Stimulated activated CD4-positive, alpha-beta T cell treated with anti-CD3 and anti-CD28 coated beads, Interleukin-1b, Interleukin-23, amount 100 ng/mL, for 48 hours (primary cell): ENCODE results near the gene NPEPL1.
A peak's percentile ranks its signal among the peaks of the same experiment; 100 is the strongest.

Experiments
- DNase-seq: peaks from one replicate; pipeline ENCODE4 v3.0.0-alpha.2; 2020

NPEPL1 gene

GRCh38 chr20:58684291-58684690 lies 8.3 kb upstream of the NPEPL1 start:
- DNase-seq: no peak

- DNase-seq: no peak
Observed at GRCh38 chr20:58685988-58686387, 6.6 kb upstream of the NPEPL1 start.

- no peak for DNase-seq
Observed at GRCh38 chr20:58688414-58688813, 4.2 kb upstream of the NPEPL1 start.

- DNase-seq: no peak
Observed at GRCh38 chr20:58688840-58689239, 3.8 kb upstream of the NPEPL1 start.

- DNase-seq: no peak
Observed at GRCh38 chr20:58690396-58691135, 2.0 kb upstream of the NPEPL1 start.

GRCh38 chr20:58691773-58692578 lies 624 bp upstream of the NPEPL1 start:
- DNase-seq: no peak

- DNase-seq: no peak
Observed at GRCh38 chr20:58693226-58694006, 816 bp downstream of the NPEPL1 start.

GRCh38 chr20:58694241-58695083 lies 1.9 kb downstream of the NPEPL1 start:
- DNase-seq: no peak

- DNase-seq: no peak
Observed at GRCh38 chr20:58695084-58695722, 2.6 kb downstream of the NPEPL1 start.

- DNase-seq: no peak
Observed at GRCh38 chr20:58695895-58696375, 3.3 kb downstream of the NPEPL1 start.

GRCh38 chr20:58696411-58696961 lies 3.9 kb downstream of the NPEPL1 start:
- no peak for DNase-seq

GRCh38 chr20:58697201-58697866 lies 4.7 kb downstream of the NPEPL1 start:
- no peak for DNase-seq

GRCh38 chr20:58697867-58698703 lies 5.5 kb downstream of the NPEPL1 start:
- no peak for DNase-seq

- DNase-seq: no peak
Observed at GRCh38 chr20:58698741-58699622, 6.4 kb downstream of the NPEPL1 start.

GRCh38 chr20:58699623-58700107 lies 7.1 kb downstream of the NPEPL1 start:
- no peak for DNase-seq

GRCh38 chr20:58700121-58700821 lies 7.7 kb downstream of the NPEPL1 start:
- peak; percentile 43 for DNase-seq

- no peak for DNase-seq
Observed at GRCh38 chr20:58700823-58701222, 8.2 kb downstream of the NPEPL1 start.
